ENCODE data around the gene TP63.

The TP63 gene

GRCh38 chr3:189937302-189938127, 306.3 kb downstream of the TP63 start:
- peak in 1 of 2 experiments; percentile 80 for DNase-seq (ENCODE audit: low read depth in 1 of 2, low spot score in 1 of 2)
- no peak; the same call in 1 of the 2 replicates for TF ChIP-seq JUND (IDR thresholded peaks at IDR 0.05; ENCODE audit: low read depth)
- in situ Hi-C loops (cut with HindIII; ENCODE audit: low pct_unique_long_range_greater_than_20kb, low sequenced_read_pairs) = no loop called here

GRCh38 chr3:189941125-189941524, 309.9 kb downstream of the TP63 start:
- TF ChIP-seq JUND (IDR thresholded peaks at IDR 0.05; ENCODE audit: low read depth) = no peak
- in situ Hi-C loops (cut with HindIII; ENCODE audit: low pct_unique_long_range_greater_than_20kb, low sequenced_read_pairs) = no loop called here
- DNase-seq (ENCODE audit: low read depth in 1 of 2, low spot score in 1 of 2) = peak in 1 of 2 experiments; percentile 55

GRCh38 chr3:189941679-189942078, 310.5 kb downstream of the TP63 start:
- DNase-seq (ENCODE audit: low read depth in 1 of 2, low spot score in 1 of 2) = no peak
- no peak for TF ChIP-seq JUND (IDR thresholded peaks at IDR 0.05; ENCODE audit: low read depth)
- in situ Hi-C loops (cut with HindIII; ENCODE audit: low pct_unique_long_range_greater_than_20kb, low sequenced_read_pairs) = no loop called here

GRCh38 chr3:189942948-189943347, 311.8 kb downstream of the TP63 start:
- no peak for DNase-seq (ENCODE audit: low read depth in 1 of 2, low spot score in 1 of 2)
- in situ Hi-C loops (cut with HindIII; ENCODE audit: low pct_unique_long_range_greater_than_20kb, low sequenced_read_pairs) = no loop called here
- TF ChIP-seq JUND (IDR thresholded peaks at IDR 0.05; ENCODE audit: low read depth) = no peak

GRCh38 chr3:189944285-189945145, 313.3 kb downstream of the TP63 start:
- no peak for TF ChIP-seq JUND (IDR thresholded peaks at IDR 0.05; ENCODE audit: low read depth)
- DNase-seq (ENCODE audit: low read depth in 1 of 2, low spot score in 1 of 2) = peak in 1 of 2 experiments; percentile 70
- in situ Hi-C loops (cut with HindIII; ENCODE audit: low pct_unique_long_range_greater_than_20kb, low sequenced_read_pairs) = no loop called here

GRCh38 chr3:189945935-189946709, 314.9 kb downstream of the TP63 start:
- no peak for TF ChIP-seq JUND (IDR thresholded peaks at IDR 0.05; ENCODE audit: low read depth)
- in situ Hi-C loops (cut with HindIII; ENCODE audit: low pct_unique_long_range_greater_than_20kb, low sequenced_read_pairs) = no loop called here

More at GRCh38 chr3:189945935-189946709, 314.9 kb downstream of the TP63 start:
- DNase-seq (ENCODE audit: low read depth in 1 of 2, low spot score in 1 of 2) = no peak
